Thyroid gland (tissue), 4 donors: ENCODE results near the gene SLCO2B1. TPM values are rescaled to one million over a fixed set of nuclear protein-coding genes. Genes with fewer than 3 reads are reported as not detected.

Source experiments
- DNase-seq, 2 donors: peaks; one replicate each; pipeline ENCODE4 v3.0.0-alpha.2; 2019
- H3K27ac ChIP-seq, 3 donors: fragments of 200-600 bp; sonication (generic); 1 replicate in 2 of 3; 2 replicates in 1 of 3; pipeline ENCODE4 v1.5.1; 2016 to 2019; ENCODE audit warnings: mild to moderate bottlenecking in 1 of 3, moderate library complexity in 1 of 3
- H3K27me3 ChIP-seq: fragments of 200-600 bp; sonication (generic); one replicate; pipeline ENCODE4 v1.5.1; 2019
- H3K36me3 ChIP-seq, 2 donors: fragments of 200-600 bp; sonication (generic); one replicate each; pipeline ENCODE4 v1.5.1; 2016 to 2019
- H3K4me1 ChIP-seq, 2 donors: fragments of 200-600 bp; sonication (generic); one replicate each; pipeline ENCODE4 v1.5.1; 2017 to 2019
- H3K4me3 ChIP-seq, 3 donors: fragments of 200-600 bp; sonication (generic); replicated peaks in 1 of 3; 1 replicate in 2 of 3; 2 replicates in 1 of 3; pipeline ENCODE4 v1.5.1; 2016; ENCODE audit warnings: mild to moderate bottlenecking in 1 of 3
- H3K9me3 ChIP-seq: fragments of 200-600 bp; sonication (generic); one replicate; pipeline ENCODE4 v1.5.1; 2017
- CTCF ChIP-seq, 6 experiments: fragments of 200-600 bp in 3 of 6; fragments of 450-650 bp in 3 of 6; sonication (generic) in 3 of 6; IDR thresholded peaks; one replicate each; pipeline ENCODE4 v1.5.1; 2016 to 2019; ENCODE audit warnings: antibody characterized with exemption in 6 of 6, mild to moderate bottlenecking in 2 of 6, inconsistent platforms in 1 of 6, moderate library complexity in 1 of 6
- POLR2A ChIP-seq, 2 donors: fragments of 450-650 bp; IDR thresholded peaks; one replicate each; pipeline ENCODE4 v1.6.1; 2017; ENCODE audit warnings: antibody characterized with exemption in 2 of 2, mild to moderate bottlenecking in 2 of 2, moderate library complexity in 1 of 2
- WGBS, 2 donors: methylation state at CpG; one replicate each; pipeline ENCODE4 v1.1.5; 2017; 5-methylcytosine and 5-hydroxymethylcytosine counted together
- intact Hi-C: fragments of 100-400 bp; cut with DNase I; formaldehyde crosslinking; loops from one replicate; pipeline ENCODE4 v1.15.1; 2023
- total RNA-seq, 4 donors: library from RNA; depleted of rRNA; stranded (reverse); fragments of >200 nt; gene quantifications; one replicate each; pipeline ENCODE4 v1.2.3, GENCODE V29; 2016

SLCO2B1 gene
- total RNA-seq, 4 donors from 2014 or later, result 22.0 to 244 (median 56.9) TPM

GRCh38 chr11:75191330-75191717 is 40.4 kb downstream of the SLCO2B1 start:
- intact Hi-C loops, result no loop called here
- Histone ChIP-seq H3K27me3 (no peaks in the 10 kb centered on the region), H3K4me1 (peaks cover 13 to 24% of the 10 kb centered on the region in 2 donors), H3K9me3 (no peaks in the 10 kb centered on the region), H3K27ac (no peak overlapping the region), H3K36me3 (no peaks in the 10 kb centered on the region), H3K4me3 (no peak overlapping the region)
- 43 to 44% methylated on average over 3 of the region's 3 CpGs for WGBS, 2 donors
- no peak for DNase-seq
- TF ChIP-seq CTCF (IDR thresholded peaks at IDR 0.05), result no peak
- no peak for TF ChIP-seq POLR2A (IDR thresholded peaks at IDR 0.05)

GRCh38 chr11:75193271-75193670 is 42.4 kb downstream of the SLCO2B1 start:
- no peaks in the 10 kb centered on the region for H3K9me3 ChIP-seq
- intact Hi-C loops, result no loop called here
- no peak overlapping the region for H3K4me3 ChIP-seq
- H3K27ac ChIP-seq, result no peak overlapping the region
- no peaks in the 10 kb centered on the region for H3K27me3 ChIP-seq
- H3K4me1 ChIP-seq, result peaks cover 13 to 24% of the 10 kb centered on the region in 2 donors
- TF ChIP-seq CTCF (IDR thresholded peaks at IDR 0.05) (no peak), POLR2A (IDR thresholded peaks at IDR 0.05) (no peak)
- DNase-seq, result no peak
- no peaks in the 10 kb centered on the region for H3K36me3 ChIP-seq
- WGBS, 2 donors, result 95 to 96% methylated on average over 13 to 15 of the region's 15 CpGs

- Histone ChIP-seq H3K27ac (no peak overlapping the region), H3K27me3 (no peaks in the 10 kb centered on the region), H3K36me3 (no peaks in the 10 kb centered on the region), H3K4me3 (no peak overlapping the region), H3K4me1 (peaks cover 13 to 24% of the 10 kb centered on the region in 2 donors), H3K9me3 (no peaks in the 10 kb centered on the region)
- WGBS, 2 donors, result 55% methylated on average over 1 to 2 of the region's 2 CpGs
- DNase-seq, result no peak
- intact Hi-C loops, result no loop called here
- TF ChIP-seq POLR2A (IDR thresholded peaks at IDR 0.05) (no peak), CTCF (IDR thresholded peaks at IDR 0.05) (no peak)
These were observed 42.8 kb downstream of the SLCO2B1 start for GRCh38 chr11:75193711-75194110.

- Histone ChIP-seq H3K27ac (no peak overlapping the region), H3K4me3 (no peak overlapping the region), H3K4me1 (peaks cover 13 to 24% of the 10 kb centered on the region in 2 donors), H3K27me3 (no peaks in the 10 kb centered on the region), H3K9me3 (no peaks in the 10 kb centered on the region), H3K36me3 (no peaks in the 10 kb centered on the region)
- WGBS, 2 donors, result 40 to 48% methylated on average over 5 of the region's 5 CpGs
- TF ChIP-seq CTCF (IDR thresholded peaks at IDR 0.05) (no peak), POLR2A (IDR thresholded peaks at IDR 0.05) (no peak)
- intact Hi-C loops, result no loop called here
- DNase-seq, result no peak
These were observed 43.2 kb downstream of the SLCO2B1 start for GRCh38 chr11:75194147-75194546.

- Histone ChIP-seq H3K27me3 (no peaks in the 10 kb centered on the region), H3K27ac (peak overlapping the region in 1 of 3 donors; percentile 17), H3K9me3 (no peaks in the 10 kb centered on the region), H3K4me3 (no peak overlapping the region), H3K36me3 (no peaks in the 10 kb centered on the region), H3K4me1 (peaks cover 13 to 28% of the 10 kb centered on the region in 2 donors)
- TF ChIP-seq CTCF (IDR thresholded peaks at IDR 0.05) (no peak), POLR2A (IDR thresholded peaks at IDR 0.05) (no peak)
- 57 to 71% methylated on average over 7 of the region's 7 CpGs for WGBS, 2 donors
- intact Hi-C loops, result no loop called here
- DNase-seq, result peak; percentile 80 to 81
These were observed 44.5 kb downstream of the SLCO2B1 start for GRCh38 chr11:75195167-75195962.
